ENCODE results near the gene REM2. TPM values are rescaled to one million over a fixed set of nuclear protein-coding genes. Genes with fewer than 3 reads are reported as not detected.
A peak's percentile ranks its signal among the peaks of the same experiment; 100 is the strongest.

The REM2 gene
- polyA plus RNA-seq, 1 of the 3 experiments (the other 2 are of a cell fraction): 0.26 TPM

DNA sequence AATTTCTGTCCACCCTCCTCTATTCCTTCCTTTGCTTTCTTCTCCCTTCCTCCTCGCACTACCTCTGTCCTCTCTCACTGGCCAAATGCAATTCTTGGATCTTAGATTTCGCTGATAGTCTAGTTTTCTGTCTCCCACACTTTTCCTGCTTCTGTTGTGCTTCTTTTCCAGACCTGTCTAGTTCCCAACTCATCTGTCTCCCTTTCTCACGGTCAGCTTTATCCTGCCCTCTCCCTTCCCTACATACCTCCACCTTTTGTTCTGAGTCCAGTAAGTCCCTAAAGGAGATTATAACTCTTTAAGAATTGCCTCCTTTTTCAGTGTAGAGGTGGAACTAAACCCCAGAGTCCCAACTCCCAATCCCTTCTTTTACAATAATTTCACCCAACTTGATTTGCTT lies 47.5 kb upstream of the REM2 start (continued):
- TF ChIP-seq, protein P1, sequence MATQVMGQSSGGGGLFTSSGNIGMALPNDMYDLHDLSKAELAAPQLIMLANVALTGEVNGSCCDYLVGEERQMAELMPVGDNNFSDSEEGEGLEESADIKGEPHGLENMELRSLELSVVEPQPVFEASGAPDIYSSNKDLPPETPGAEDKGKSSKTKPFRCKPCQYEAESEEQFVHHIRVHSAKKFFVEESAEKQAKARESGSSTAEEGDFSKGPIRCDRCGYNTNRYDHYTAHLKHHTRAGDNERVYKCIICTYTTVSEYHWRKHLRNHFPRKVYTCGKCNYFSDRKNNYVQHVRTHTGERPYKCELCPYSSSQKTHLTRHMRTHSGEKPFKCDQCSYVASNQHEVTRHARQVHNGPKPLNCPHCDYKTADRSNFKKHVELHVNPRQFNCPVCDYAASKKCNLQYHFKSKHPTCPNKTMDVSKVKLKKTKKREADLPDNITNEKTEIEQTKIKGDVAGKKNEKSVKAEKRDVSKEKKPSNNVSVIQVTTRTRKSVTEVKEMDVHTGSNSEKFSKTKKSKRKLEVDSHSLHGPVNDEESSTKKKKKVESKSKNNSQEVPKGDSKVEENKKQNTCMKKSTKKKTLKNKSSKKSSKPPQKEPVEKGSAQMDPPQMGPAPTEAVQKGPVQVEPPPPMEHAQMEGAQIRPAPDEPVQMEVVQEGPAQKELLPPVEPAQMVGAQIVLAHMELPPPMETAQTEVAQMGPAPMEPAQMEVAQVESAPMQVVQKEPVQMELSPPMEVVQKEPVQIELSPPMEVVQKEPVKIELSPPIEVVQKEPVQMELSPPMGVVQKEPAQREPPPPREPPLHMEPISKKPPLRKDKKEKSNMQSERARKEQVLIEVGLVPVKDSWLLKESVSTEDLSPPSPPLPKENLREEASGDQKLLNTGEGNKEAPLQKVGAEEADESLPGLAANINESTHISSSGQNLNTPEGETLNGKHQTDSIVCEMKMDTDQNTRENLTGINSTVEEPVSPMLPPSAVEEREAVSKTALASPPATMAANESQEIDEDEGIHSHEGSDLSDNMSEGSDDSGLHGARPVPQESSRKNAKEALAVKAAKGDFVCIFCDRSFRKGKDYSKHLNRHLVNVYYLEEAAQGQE (IDR thresholded peaks at IDR 0.05; ENCODE audit: low read depth, low read length): no peak

- peak within 1 kb of the TSS; percentile 88 for H3K9ac ChIP-seq
- H3K9me2 ChIP-seq: no peaks in the 10 kb centered on the region
- peak within 1 kb of the TSS; percentile 54 to 71 for H3K4me3 ChIP-seq (ENCODE audit: low read depth in 2 of 2, low read length in 1 of 2)
- peak within 1 kb of the TSS; percentile 43; the same call in 1 of the 2 replicates for H2AFZ ChIP-seq (ENCODE audit: low read depth)
- WGBS (ENCODE audit: low lambda C conversion rate): 47% methylated on average over 30 of the region's 46 CpGs
- H3K27me3 ChIP-seq (ENCODE audit: insufficient read depth): no peaks in the 10 kb centered on the region
- H3K4me2 ChIP-seq: peak within 1 kb of the TSS; percentile 76
- H3F3A ChIP-seq (replicated peaks; ENCODE audit: insufficient read depth): peaks cover 12% of the 10 kb centered on the region
- H3K4me1 ChIP-seq (ENCODE audit: control insufficient read depth in 1 of 2, insufficient read depth in 2 of 2, low read depth in 1 of 2, low read length in 1 of 2): peaks cover 0 to 10% of the 10 kb centered on the region in 2 experiments; a peak in 1 of 4 replicates
- CTCF ChIA-PET: interaction anchor here (0.8 to 6.4 kb wide), 6 partner anchors 10 to 17 kb away, joined by 3 to 59 read pairs (median 26); no protein-coding TSS in a partner anchor
- peak within 1 kb of the TSS in 1 of 2 experiments; percentile 64; a peak in 2 of 4 replicates for H3K27ac ChIP-seq (ENCODE audit: low read depth in 2 of 2, low read length in 1 of 2)
- H3K9me3 ChIP-seq: no peaks in the 10 kb centered on the region
- DNase-seq: peak; percentile 71
- H4K20me1 ChIP-seq (ENCODE audit: insufficient read depth): no peaks in the 10 kb centered on the region
- peaks cover 48% of the 10 kb centered on the region for H3K79me2 ChIP-seq (ENCODE audit: insufficient read depth)
- POLR2A ChIA-PET: interaction anchor here (1.1 to 2.6 kb wide), 2 partner anchors 10 to 12 kb away, joined by 3 to 12 read pairs; no protein-coding TSS in a partner anchor
- H3K36me3 ChIP-seq (replicated peaks in 1 of 2; ENCODE audit: control insufficient read depth in 1 of 2, insufficient read depth in 2 of 2, low read length in 1 of 2): peaks cover 19 to 23% of the 10 kb centered on the region in 2 experiments
- TF ChIP-seq USF2 (IDR thresholded peaks at IDR 0.05; ENCODE audit: borderline replicate concordance, low read depth, low read length) (no peak), SIN3A (IDR thresholded peaks at IDR 0.05; ENCODE audit: borderline replicate concordance, low read depth, low read length) (no peak), JUND (IDR thresholded peaks at IDR 0.05) (no peak), ELF1 (IDR thresholded peaks at IDR 0.05) (no peak), FOXM1 (IDR thresholded peaks at IDR 0.05; ENCODE audit: low read depth) (no peak), EP300 (IDR thresholded peaks at IDR 0.05; ENCODE audit: borderline replicate concordance in 1 of 2, low read depth in 1 of 2, low read length in 1 of 2) (no peak), NRF1 (IDR thresholded peaks at IDR 0.05; ENCODE audit: low read depth, low read length) (no peak), TCF12 (IDR thresholded peaks at IDR 0.05) (no peak), TAF1 (IDR thresholded peaks at IDR 0.05; ENCODE audit: borderline replicate concordance, low read depth, low read length) (peak; percentile 49; the same call in 1 of the 2 replicates), EZH2phosphoT487 (IDR thresholded peaks at IDR 0.05; ENCODE audit: borderline replicate concordance, low read depth) (no peak), ZBTB33 (IDR thresholded peaks at IDR 0.05; ENCODE audit: borderline replicate concordance, low read depth) (no peak), RAD21 (IDR thresholded peaks at IDR 0.05; ENCODE audit: low read length) (peak; percentile 45), CHD2 (IDR thresholded peaks at IDR 0.05; ENCODE audit: low read length, partially characterized antibody) (no peak), RFX5 (IDR thresholded peaks at IDR 0.05; ENCODE audit: low read length) (no peak), POLR2AphosphoS5 (IDR thresholded peaks at IDR 0.05; ENCODE audit: low read depth, low read length) (peak; percentile 72), RCOR1 (IDR thresholded peaks at IDR 0.05; ENCODE audit: low read length) (no peak), FOXJ3 (CRISPR knock-in tag; IDR thresholded peaks at IDR 0.05) (no peak)
- TF ChIP-seq, protein P2, sequence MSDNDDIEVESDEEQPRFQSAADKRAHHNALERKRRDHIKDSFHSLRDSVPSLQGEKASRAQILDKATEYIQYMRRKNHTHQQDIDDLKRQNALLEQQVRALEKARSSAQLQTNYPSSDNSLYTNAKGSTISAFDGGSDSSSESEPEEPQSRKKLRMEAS (IDR thresholded peaks at IDR 0.05; ENCODE audit: low read depth): no peak
- TF ChIP-seq, protein P1 (IDR thresholded peaks at IDR 0.05; ENCODE audit: low read depth, low read length): no peak
Observed at GRCh38 chr14:22836301-22837113, 46.5 kb upstream of the REM2 start, which contains the start of gene MMP14. Gene MMP14, plus strand, starts transcription at chr14:22836585. Its CDS starts 233 bp downstream, at chr14:22836818.
